ENCODE data around the gene UGT1A8.
"Not testable (repeated sequence)": the region's sequence is repeated elsewhere in the genome, so short reads cannot be mapped to it uniquely, and the experiment has no call there.

The UGT1A8 gene

GRCh38 chr2:233617476-233617875 lies at the start of gene UGT1A8:
Gene UGT1A8, plus strand, starts transcription at chr2:233617633. Its CDS starts 75 bp downstream, at chr2:233617708.
- DNase-seq (ENCODE audit: low read depth in 2 of 2) = not testable (repeated sequence)

- DNase-seq (ENCODE audit: low read depth in 2 of 2) = no peak
Measured at GRCh38 chr2:233571001-233571400, 46.4 kb upstream of the UGT1A8 start.

- no peak for DNase-seq (ENCODE audit: low read depth in 2 of 2)
Measured at GRCh38 chr2:233571462-233571861, 46.0 kb upstream of the UGT1A8 start.

GRCh38 chr2:233572468-233572867 lies 45.0 kb upstream of the UGT1A8 start:
- DNase-seq (ENCODE audit: low read depth in 2 of 2) = no peak

GRCh38 chr2:233577341-233577740 lies 40.1 kb upstream of the UGT1A8 start:
- DNase-seq (ENCODE audit: low read depth in 2 of 2) = not testable (repeated sequence)

- not testable (repeated sequence) for DNase-seq (ENCODE audit: low read depth in 2 of 2)
Measured at GRCh38 chr2:233583217-233583965, 34.0 kb upstream of the UGT1A8 start.

- DNase-seq (ENCODE audit: low read depth in 2 of 2) = no peak
Measured at GRCh38 chr2:233584210-233584609, 33.2 kb upstream of the UGT1A8 start.

- DNase-seq (ENCODE audit: low read depth in 2 of 2) = no peak
Measured at GRCh38 chr2:233588400-233588799, 29.0 kb upstream of the UGT1A8 start.

GRCh38 chr2:233592706-233593105 lies 24.7 kb upstream of the UGT1A8 start:
- DNase-seq (ENCODE audit: low read depth in 2 of 2) = not testable (repeated sequence)

GRCh38 chr2:233593201-233593600 lies 24.2 kb upstream of the UGT1A8 start:
- no peak for DNase-seq (ENCODE audit: low read depth in 2 of 2)

- DNase-seq (ENCODE audit: low read depth in 2 of 2) = no peak
Measured at GRCh38 chr2:233597522-233597921, 19.9 kb upstream of the UGT1A8 start.

GRCh38 chr2:233598952-233599351 lies 18.5 kb upstream of the UGT1A8 start:
- no peak for DNase-seq (ENCODE audit: low read depth in 2 of 2)

GRCh38 chr2:233600386-233600785 lies 17.0 kb upstream of the UGT1A8 start:
- no peak for DNase-seq (ENCODE audit: low read depth in 2 of 2)

GRCh38 chr2:233602076-233602475 lies 15.4 kb upstream of the UGT1A8 start:
- no peak for DNase-seq (ENCODE audit: low read depth in 2 of 2)

GRCh38 chr2:233603520-233603919 lies 13.9 kb upstream of the UGT1A8 start:
- no peak for DNase-seq (ENCODE audit: low read depth in 2 of 2)

- no peak for DNase-seq (ENCODE audit: low read depth in 2 of 2)
Measured at GRCh38 chr2:233604826-233605225, 12.6 kb upstream of the UGT1A8 start.

GRCh38 chr2:233605680-233606079 lies 11.8 kb upstream of the UGT1A8 start:
- no peak for DNase-seq (ENCODE audit: low read depth in 2 of 2)

- DNase-seq (ENCODE audit: low read depth in 2 of 2) = no peak
Measured at GRCh38 chr2:233611284-233611683, 6.1 kb upstream of the UGT1A8 start.

GRCh38 chr2:233620204-233620603 lies 2.8 kb downstream of the UGT1A8 start:
- no peak for DNase-seq (ENCODE audit: low read depth in 2 of 2)

- DNase-seq (ENCODE audit: low read depth in 2 of 2) = not testable (repeated sequence)
Measured at GRCh38 chr2:233621863-233622262, 4.4 kb downstream of the UGT1A8 start.

GRCh38 chr2:233627331-233628025 lies 10.0 kb downstream of the UGT1A8 start:
- no peak for DNase-seq (ENCODE audit: low read depth in 2 of 2)

- not testable (repeated sequence) for DNase-seq (ENCODE audit: low read depth in 2 of 2)
Measured at GRCh38 chr2:233636306-233636705, 18.9 kb downstream of the UGT1A8 start, which contains the start of gene UGT1A10. Gene UGT1A10, plus strand, starts transcription at chr2:233636448. Its CDS starts 75 bp downstream, at chr2:233636523.

GRCh38 chr2:233638836-233639235 lies 21.4 kb downstream of the UGT1A8 start:
- DNase-seq (ENCODE audit: low read depth in 2 of 2) = no peak
